HepG2 (cell line): ENCODE measurements around the gene PCGF2. TPM values are rescaled to one million over a fixed set of nuclear protein-coding genes. Genes with fewer than 3 reads are reported as not detected.
A peak's percentile ranks its signal among the peaks of the same experiment; 100 is the strongest.

Source experiments
- ARID2 ChIP-seq: sonication (generic); formaldehyde crosslinking; IDR thresholded peaks from 2 replicates; pipeline ENCODE4 v1.8.1; 2022; ENCODE audit warnings: mild to moderate bottlenecking, missing genetic modification reagents, borderline replicate concordance
- CAMTA2 ChIP-seq: sonication (generic); formaldehyde crosslinking; IDR thresholded peaks from 2 replicates; pipeline ENCODE4 v1.4.0; 2020; ENCODE audit warnings: mild to moderate bottlenecking, missing genetic modification reagents, borderline replicate concordance
- ESRRA ChIP-seq: sonication (generic); formaldehyde crosslinking; IDR thresholded peaks from 2 replicates; pipeline ENCODE4 v1.5.1; 2020; ENCODE audit warnings: mild to moderate bottlenecking, low read depth, missing genetic modification reagents
- FOXM1 ChIP-seq: sonication (generic); formaldehyde crosslinking; IDR thresholded peaks from 2 replicates; pipeline ENCODE4 v1.5.0; 2020; ENCODE audit warnings: missing genetic modification reagents
- GATAD1 ChIP-seq: IDR thresholded peaks from 2 replicates; pipeline ENCODE4 v1.6.1; 2016; ENCODE audit warnings: missing genetic modification reagents, missing compliant biosample characterization
- HES4 ChIP-seq: sonication (generic); formaldehyde crosslinking; IDR thresholded peaks from 2 replicates; pipeline ENCODE4 v1.9.0; 2021; ENCODE audit warnings: mild to moderate bottlenecking, missing genetic modification reagents, borderline replicate concordance
- HHEX ChIP-seq: IDR thresholded peaks from 2 replicates; pipeline ENCODE4 v1.6.1; 2016; ENCODE audit warnings: control low read depth
- HMG20A ChIP-seq: IDR thresholded peaks from 2 replicates; pipeline ENCODE4 v1.6.1; 2016; ENCODE audit warnings: borderline replicate concordance
- MLLT10 ChIP-seq: sonication (generic); formaldehyde crosslinking; IDR thresholded peaks from 2 replicates; pipeline ENCODE4 v1.4.0; 2020; ENCODE audit warnings: missing genetic modification reagents
- MXD3 ChIP-seq: IDR thresholded peaks from 2 replicates; pipeline ENCODE4 v1.6.1; 2016; ENCODE audit warnings: mild to moderate bottlenecking, missing biosample characterization, missing genetic modification reagents
- MXD4 ChIP-seq: IDR thresholded peaks from 2 replicates; pipeline ENCODE4 v1.6.1; 2016; ENCODE audit warnings: mild to moderate bottlenecking, missing biosample characterization, missing genetic modification reagents
- MXI1 ChIP-seq: IDR thresholded peaks from 3 replicates; pipeline ENCODE4 v1.6.1; 2012; ENCODE audit warnings: low read depth, low read length, inconsistent platforms, borderline replicate concordance
- NFATC3 ChIP-seq: sonication (generic); formaldehyde crosslinking; IDR thresholded peaks from 2 replicates; pipeline ENCODE4 v1.5.1; 2020; ENCODE audit warnings: mild to moderate bottlenecking, missing genetic modification reagents
- NFE2 ChIP-seq: sonication (generic); formaldehyde crosslinking; IDR thresholded peaks from 2 replicates; pipeline ENCODE4 v1.4.0; 2020; ENCODE audit warnings: missing genetic modification reagents
- NRL ChIP-seq: sonication (generic); formaldehyde crosslinking; IDR thresholded peaks from 2 replicates; pipeline ENCODE4 v1.5.0; 2020; ENCODE audit warnings: missing genetic modification reagents, mild to moderate bottlenecking, moderate library complexity, borderline replicate concordance
- SMAD9 ChIP-seq: sonication (generic); formaldehyde crosslinking; IDR thresholded peaks from 2 replicates; pipeline ENCODE4 v1.5.1; 2020; ENCODE audit warnings: mild to moderate bottlenecking, missing genetic modification reagents
- TEF ChIP-seq: sonication (generic); formaldehyde crosslinking; IDR thresholded peaks from 2 replicates; pipeline ENCODE4 v1.5.0; 2020; ENCODE audit warnings: missing genetic modification reagents
- ZBTB42 ChIP-seq: sonication (generic); formaldehyde crosslinking; IDR thresholded peaks from 2 replicates; pipeline ENCODE4 v1.5.0; 2020; ENCODE audit warnings: mild to moderate bottlenecking, missing genetic modification reagents
- ZFP36L1 ChIP-seq: sonication (generic); formaldehyde crosslinking; IDR thresholded peaks from 2 replicates; pipeline ENCODE4 v1.8.0; 2022; ENCODE audit warnings: mild to moderate bottlenecking, missing genetic modification reagents, moderate library complexity
- ZNF10 ChIP-seq: sonication (generic); formaldehyde crosslinking; IDR thresholded peaks from 2 replicates; pipeline ENCODE4 v1.4.0; 2020; ENCODE audit warnings: mild to moderate bottlenecking, low read depth, missing genetic modification reagents, borderline replicate concordance
- ZNF136 ChIP-seq: sonication (generic); formaldehyde crosslinking; IDR thresholded peaks from 2 replicates; pipeline ENCODE4 v1.8.1; 2022; ENCODE audit warnings: low read depth, mild to moderate bottlenecking, moderate library complexity, missing genetic modification reagents
- ZNF180 ChIP-seq: sonication (generic); formaldehyde crosslinking; IDR thresholded peaks from 2 replicates; pipeline ENCODE4 v1.4.0; 2020; ENCODE audit warnings: low read depth, missing genetic modification reagents, borderline replicate concordance
- ZNF224 ChIP-seq: sonication (generic); formaldehyde crosslinking; IDR thresholded peaks from 2 replicates; pipeline ENCODE4 v1.5.0; 2020; ENCODE audit warnings: mild to moderate bottlenecking, missing genetic modification reagents
- ZNF24 ChIP-seq: fragments of 450-650 bp; IDR thresholded peaks from 2 replicates; pipeline ENCODE4 v1.6.1; 2017; ENCODE audit warnings: antibody characterized with exemption, mild to moderate bottlenecking
- ZNF460 ChIP-seq: sonication (generic); formaldehyde crosslinking; IDR thresholded peaks from 2 replicates; pipeline ENCODE4 v1.5.1; 2020; ENCODE audit warnings: missing genetic modification reagents, mild to moderate bottlenecking, borderline replicate concordance
- ZNF567 ChIP-seq: sonication (generic); formaldehyde crosslinking; IDR thresholded peaks from 2 replicates; pipeline ENCODE4 v1.8.1; 2023; ENCODE audit warnings: mild to moderate bottlenecking, missing genetic modification reagents, borderline replicate concordance
- ZNF589 ChIP-seq: sonication (generic); formaldehyde crosslinking; conservative IDR thresholded peaks from 2 replicates; pipeline ENCODE4 v1.8.0; 2022; ENCODE audit warnings: mild to moderate bottlenecking, moderate library complexity, missing genetic modification reagents
- ZNF607 ChIP-seq: sonication (generic); formaldehyde crosslinking; IDR thresholded peaks from 2 replicates; pipeline ENCODE4 v1.5.1; 2020; ENCODE audit warnings: missing genetic modification reagents, mild to moderate bottlenecking, borderline replicate concordance
- ZNF660 ChIP-seq: sonication (generic); formaldehyde crosslinking; IDR thresholded peaks from 2 replicates; pipeline ENCODE4 v1.5.1; 2020; ENCODE audit warnings: mild to moderate bottlenecking, low read depth, missing genetic modification reagents, borderline replicate concordance
- ZNF749 ChIP-seq: sonication (generic); formaldehyde crosslinking; IDR thresholded peaks from 2 replicates; pipeline ENCODE4 v1.8.0; 2022; ENCODE audit warnings: mild to moderate bottlenecking, missing genetic modification reagents, moderate library complexity, borderline replicate concordance
- ZNF788 ChIP-seq: sonication (generic); formaldehyde crosslinking; IDR thresholded peaks from 2 replicates; pipeline ENCODE4 v1.5.0; 2020; ENCODE audit warnings: mild to moderate bottlenecking, missing genetic modification reagents, borderline replicate concordance
- ZNF883 ChIP-seq: sonication (generic); formaldehyde crosslinking; IDR thresholded peaks from 2 replicates; pipeline ENCODE4 v1.5.1; 2020; ENCODE audit warnings: mild to moderate bottlenecking, missing genetic modification reagents; ENCODE audit errors: not compliant biosample characterization
- polyA plus RNA-seq, 8 experiments: library from polyadenylated mRNA; depleted of rRNA in 3 of 8; stranded (reverse) in 7 of 8; unstranded in 1 of 8; fragments of >200 nt; fragmentation: Illumina TruSeq in 4 of 8; extraction: Trizol in 4 of 8; gene quantifications; 2 replicates each; pipeline versions ENCODE4 v1.2.1 to v1.2.3, GENCODE V29; 2011 to 2016; ENCODE audit warnings: low read depth in 4 of 8, missing spikeins in 1 of 8, mixed read lengths in 1 of 8; ENCODE audit not compliant: insufficient read depth in 1 of 8
- total RNA-seq, 5 experiments: library from RNA; depleted of rRNA; stranded (reverse); fragments of >200 nt; fragmentation: Illumina TruSeq; extraction: Trizol; gene quantifications; 2 replicates each; pipeline ENCODE4 v1.2.3, GENCODE V29; 2016; ENCODE audit warnings: low read depth in 1 of 5

The PCGF2 gene
- total and polyA plus RNA-seq, 2 of the 13 experiments (the other 11 are each of a cell fraction or from before 2014, with no cell fraction given): 11.6 to 29.4 TPM

GRCh38 chr17:38750312-38751121, 2.4 kb upstream of the PCGF2 start (continued):
- TF ChIP-seq TEF (CRISPR knock-in tag) (no peak), MXD3 (CRISPR knock-in tag) (peak; percentile 56; the same call in 1 of the 2 replicates), CAMTA2 (CRISPR knock-in tag) (no peak), ZNF24 (no peak), ZNF224 (CRISPR knock-in tag) (0 out of 2 replicates have a peak, but pooled peaks have one; percentile 9), HHEX (CRISPR knock-in tag) (no peak), NFATC3 (no peak), HMG20A (CRISPR knock-in tag) (no peak), MLLT10 (CRISPR knock-in tag) (no peak), GATAD1 (CRISPR knock-in tag) (no peak), ZNF660 (CRISPR knock-in tag) (no peak), SMAD9 (CRISPR knock-in tag) (no peak), ZNF567 (no peak), HES4 (CRISPR knock-in tag) (no peak), ZNF883 (CRISPR knock-in tag) (no peak), ZNF180 (CRISPR knock-in tag) (no peak), MXD4 (no peak), ZBTB42 (0 out of 2 replicates have a peak, but pooled peaks have one; percentile 2), ZNF136 (no peak), ZFP36L1 (no peak), ZNF10 (CRISPR knock-in tag) (no peak), ZNF589 (CRISPR knock-in tag) (no peak), NRL (CRISPR knock-in tag) (no peak), ZNF460 (CRISPR knock-in tag) (no peak), NFE2 (CRISPR knock-in tag) (no peak), ESRRA (CRISPR knock-in tag) (no peak), MXI1 (0 out of 3 replicates have a peak, but pooled peaks have one; percentile 34), ARID2 (CRISPR knock-in tag) (no peak), FOXM1 (CRISPR knock-in tag) (no peak), ZNF749 (CRISPR knock-in tag) (no peak), ZNF788 (CRISPR knock-in tag) (peak; percentile 28; the same call in 1 of the 2 replicates), ZNF607 (CRISPR knock-in tag) (0 out of 2 replicates have a peak, but pooled peaks have one; percentile 32)
